Measurements from ENCODE around the gene CRABP2. TPM values are rescaled to one million over a fixed set of nuclear protein-coding genes. Genes with fewer than 3 reads are reported as not detected.
A peak's percentile ranks its signal among the peaks of the same experiment; 100 is the strongest.

Gene CRABP2
- polyA plus RNA-seq, 2 of the 4 experiments (the other 2 are of a cell fraction) = 1.7 to 15.6 TPM

- Histone ChIP-seq H3K4me3 (no peak overlapping the region), H3K27ac (no peak overlapping the region), H3K4me1 (peaks cover 35% of the 10 kb centered on the region), H3K9me3 (no peaks in the 10 kb centered on the region), H3K4me2 (no peak overlapping the region)
- FAIRE-seq = no peak
- DNase-seq (ENCODE audit: low read depth in 1 of 2, low spot score in 1 of 2) = no peak
- WGBS (ENCODE audit: missing lambda C conversion rate) = 92% methylated on average over 3 of the region's 3 CpGs
- TF ChIP-seq TP53 (CRISPR knock-in tag; IDR thresholded peaks at IDR 0.05) (no peak), RNF2 (IDR thresholded peaks at IDR 0.05; ENCODE audit: borderline replicate concordance, low read depth) (no peak), RFX5 (IDR thresholded peaks at IDR 0.05) (no peak), ELK1 (IDR thresholded peaks at IDR 0.05; ENCODE audit: low read depth, low read length) (no peak), SMC3 (IDR thresholded peaks at IDR 0.05) (no peak), KDM1A (IDR thresholded peaks at IDR 0.05; ENCODE audit: low read depth) (no peak), MAFK (IDR thresholded peaks at IDR 0.05; ENCODE audit: partially characterized antibody) (no peak), BHLHE40 (IDR thresholded peaks at IDR 0.05; ENCODE audit: low read depth, low read length) (no peak), ZSCAN20 (CRISPR knock-in tag; IDR thresholded peaks at IDR 0.05) (no peak), GATA3 (IDR thresholded peaks at IDR 0.05; ENCODE audit: borderline replicate concordance) (no peak), RCOR1 (IDR thresholded peaks at IDR 0.05; ENCODE audit: low read depth, low read length) (no peak), ZFP36 (IDR thresholded peaks at IDR 0.05; ENCODE audit: borderline replicate concordance, partially characterized antibody) (no peak), HOXB13 (CRISPR knock-in tag; IDR thresholded peaks at IDR 0.05; ENCODE audit: low read depth) (no peak)
- POLR2A ChIA-PET = interaction anchor here (1.7 kb wide), 1 partner anchor 14 kb away, joined by 7 read pairs; the partner anchor contains the start of genes ISG20L2 and METTL25B
- CTCF ChIA-PET = interaction anchor here (0.8 to 52.1 kb wide), 4 partner anchors 2 to 88 kb away, joined by 3 to 2258 read pairs (median 1176); partner anchors contain the start of genes CRABP2, ISG20L2, METTL25B and NES
- ATAC-seq = no peak
Measured at GRCh38 chr1:156714830-156715229, 9.4 kb upstream of the CRABP2 start.

- no peak for FAIRE-seq
- no peak for DNase-seq (ENCODE audit: low read depth in 1 of 2, low spot score in 1 of 2)
- POLR2A ChIA-PET = no interaction called here
- CTCF ChIA-PET = interaction anchor here (0.7 to 52.1 kb wide), 7 partner anchors 4 to 178 kb away, joined by 3 to 2258 read pairs (median 8); partner anchors contain the start of genes CRABP2, ISG20L2, METTL25B and NES
- H3K9me3 ChIP-seq = no peaks in the 10 kb centered on the region
- 0 out of 6 replicates have a peak overlapping the region, but pooled peaks of 1 of the 2 experiments have one; percentile 8 for H3K27ac ChIP-seq
- peaks cover 45% of the 10 kb centered on the region for H3K4me1 ChIP-seq
- WGBS (ENCODE audit: missing lambda C conversion rate) = 58% methylated on average over 3 of the region's 3 CpGs
- ATAC-seq = no peak
- H3K4me3 ChIP-seq = no peak overlapping the region
- TF ChIP-seq SREBF2 (IDR thresholded peaks at IDR 0.05) = no peak
- no peak for TF ChIP-seq ZFP36 (IDR thresholded peaks at IDR 0.05; ENCODE audit: borderline replicate concordance, partially characterized antibody)
- TF ChIP-seq NR3C1 (IDR thresholded peaks at IDR 0.05) = no peak
- no peak for TF ChIP-seq NFE2L2 (conservative IDR thresholded peaks at IDR 0.05; ENCODE audit: low read length)
- no peak for TF ChIP-seq EP300 (IDR thresholded peaks at IDR 0.05)
- no peak for TF ChIP-seq MAZ (IDR thresholded peaks at IDR 0.05; ENCODE audit: borderline replicate concordance, low read depth, low read length)
- TF ChIP-seq ESRRA (IDR thresholded peaks at IDR 0.05; ENCODE audit: borderline replicate concordance, low read length) = no peak
- no peak overlapping the region for H3K4me2 ChIP-seq
Measured at GRCh38 chr1:156712626-156713025, 7.2 kb upstream of the CRABP2 start.

GRCh38 chr1:156711011-156711817, 5.8 kb upstream of the CRABP2 start:
- 70% methylated on average over 8 of the region's 9 CpGs for WGBS (ENCODE audit: missing lambda C conversion rate)
- Histone ChIP-seq H3K4me2 (no peak overlapping the region), H3K4me3 (no peak overlapping the region), H3K9me3 (no peaks in the 10 kb centered on the region), H3K27ac (peak overlapping the region in 1 of 2 experiments; percentile 51; a peak in 2 of 6 replicates), H3K4me1 (peaks cover 57% of the 10 kb centered on the region)
- ATAC-seq (no peak), DNase-seq (ENCODE audit: low read depth in 1 of 2, low spot score in 1 of 2) (no peak), FAIRE-seq (no peak)
- TF ChIP-seq SMC3 (IDR thresholded peaks at IDR 0.05) = no peak
- TF ChIP-seq HEYL (CRISPR knock-in tag; IDR thresholded peaks at IDR 0.05) = no peak
- TF ChIP-seq MAFK (IDR thresholded peaks at IDR 0.05; ENCODE audit: partially characterized antibody) = no peak
- TF ChIP-seq FOSL2 (IDR thresholded peaks at IDR 0.05) = no peak
- no peak for TF ChIP-seq FOSL2 (CRISPR knock-in tag; IDR thresholded peaks at IDR 0.05)
- TF ChIP-seq BCL3 (IDR thresholded peaks at IDR 0.05) = no peak
- TF ChIP-seq MAX (IDR thresholded peaks at IDR 0.05) = no peak
- POLR2A ChIA-PET = interaction anchor here (0.9 to 1.1 kb wide), 3 partner anchors 17 to 18 kb away, joined by 3 read pairs; partner anchors contain the start of genes ISG20L2 and METTL25B
- CTCF ChIA-PET = interaction anchor here (0.8 to 52.1 kb wide), 12 partner anchors 5 to 179 kb away, joined by 3 to 2258 read pairs (median 4); partner anchors contain the start of genes CRABP2, HAPLN2, ISG20L2 and METTL25B
